MCF 10A (cell line): ENCODE results near the gene PISD. TPM values are rescaled to one million over a fixed set of nuclear protein-coding genes. Genes with fewer than 3 reads are reported as not detected.

Experiments used
- BruUV-seq: library from RNA; stranded (reverse); fragments of 400-500 nt; replicated peaks from 2 replicates; lab custom pipeline; 2021; lab: Mats Ljungman, UMichigan
- CTCF ChIA-PET: fragments of 300-600 bp; sonication (Branson Sonifier 250); formaldehyde crosslinking; extraction: SDS; loops from one replicate; lab custom pipeline; 2021; ENCODE audit warnings: antibody characterized with exemption, inconsistent platforms; lab: Yijun Ruan, JAX
- POLR2A ChIA-PET: fragments of 300-600, 350-650 bp; sonication (Branson Sonifier 250); formaldehyde crosslinking; extraction: SDS; loops from one replicate; lab custom pipeline; 2020; ENCODE audit warnings: antibody characterized with exemption, inconsistent platforms; lab: Yijun Ruan, JAX
- DNase-seq: peaks from one replicate; pipeline ENCODE4 v3.0.0-alpha.2; 2018; ENCODE audit not compliant: unreplicated experiment
- H3K27ac Mint-ChIP-seq: one replicate; pipeline ENCODE4 v1.8.0; 2022; ENCODE audit warnings: mild to moderate bottlenecking, low read depth, mixed read lengths; ENCODE audit not compliant: unreplicated experiment
- H3K27me3 Mint-ChIP-seq: one replicate; pipeline ENCODE4 v1.8.0; 2022; ENCODE audit warnings: mixed read lengths; ENCODE audit not compliant: insufficient read depth, unreplicated experiment
- H3K36me3 Mint-ChIP-seq: one replicate; pipeline ENCODE4 v1.8.0; 2022; ENCODE audit warnings: mild to moderate bottlenecking, moderate library complexity, mixed read lengths; ENCODE audit not compliant: insufficient read depth, unreplicated experiment
- H3K4me1 Mint-ChIP-seq: one replicate; pipeline ENCODE4 v1.8.0; 2022; ENCODE audit warnings: mixed read lengths; ENCODE audit not compliant: insufficient read depth, unreplicated experiment
- H3K4me3 Mint-ChIP-seq: one replicate; pipeline ENCODE4 v1.8.0; 2022; ENCODE audit warnings: mild to moderate bottlenecking, moderate library complexity, mixed read lengths; ENCODE audit not compliant: unreplicated experiment
- H3K9me3 Mint-ChIP-seq: one replicate; pipeline ENCODE4 v1.8.0; 2022; ENCODE audit warnings: mixed read lengths; ENCODE audit not compliant: unreplicated experiment
- CTCF ChIP-seq: fragments of 200-600 bp; IDR thresholded peaks from one replicate; pipeline ENCODE4 v1.8.0; 2022; ENCODE audit warnings: antibody characterized with exemption, mild to moderate bottlenecking; ENCODE audit not compliant: unreplicated experiment
- intact Hi-C: fragments of 100-400 bp; cut with micrococcal nuclease; formaldehyde crosslinking; loops from 2 replicates; pipeline ENCODE4 v1.14.1; 2022
- total RNA-seq: library from RNA; stranded (reverse); gene quantifications from 2 replicates; pipeline ENCODE4 v1.2.3, GENCODE V29; 2022

Gene PISD
- total RNA-seq, 1 experiment from 2014 or later, result 48.2 TPM

- Mint-ChIP-seq H3K4me3 (no peak overlapping the region), H3K4me1 (peaks cover 6% of the 10 kb centered on the region), H3K36me3 (peaks cover 15% of the 10 kb centered on the region), H3K9me3 (no peaks in the 10 kb centered on the region), H3K27me3 (no peaks in the 10 kb centered on the region), H3K27ac (no peak overlapping the region)
- no peak for DNase-seq
- TF ChIP-seq CTCF, result no peak
- intact Hi-C loops, result no loop called here
- ChIA-PET POLR2A (interaction anchor here (0.6 to 1.7 kb wide), 3 partner anchors 12 to 87 kb away, joined by 3 to 4 read pairs (median 3); no protein-coding TSS in a partner anchor), CTCF (interaction anchor here (1.1 to 1.3 kb wide), 2 partner anchors 43 to 47 kb away, joined by 5 read pairs; no protein-coding TSS in a partner anchor)
- no TSS peak for BruUV-seq
Observed at GRCh38 chr22:31604137-31604705, 57.8 kb downstream of the PISD start.

GRCh38 chr22:31603574-31603973, 58.4 kb downstream of the PISD start:
- CTCF ChIA-PET, result interaction anchor here (1.1 to 1.3 kb wide), 2 partner anchors 43 to 47 kb away, joined by 5 read pairs; no protein-coding TSS in a partner anchor
- peaks cover 15% of the 10 kb centered on the region for H3K36me3 Mint-ChIP-seq
- POLR2A ChIA-PET, result interaction anchor here (0.6 to 1.7 kb wide), 4 partner anchors 13 to 87 kb away, joined by 3 to 4 read pairs (median 3); no protein-coding TSS in a partner anchor
- no peak overlapping the region for H3K27ac Mint-ChIP-seq
- BruUV-seq, result no TSS peak
- DNase-seq, result no peak
- H3K27me3 Mint-ChIP-seq, result no peaks in the 10 kb centered on the region
- no peak overlapping the region for H3K4me3 Mint-ChIP-seq
- H3K9me3 Mint-ChIP-seq, result no peaks in the 10 kb centered on the region
- TF ChIP-seq CTCF, result no peak
- intact Hi-C loops, result no loop called here
- peaks cover 6% of the 10 kb centered on the region for H3K4me1 Mint-ChIP-seq

- H3K4me1 Mint-ChIP-seq, result peaks cover 6% of the 10 kb centered on the region
- intact Hi-C loops, result no loop called here
- POLR2A ChIA-PET, result interaction anchor here (0.6 to 1.7 kb wide), 2 partner anchors 14 to 15 kb away, joined by 3 read pairs; no protein-coding TSS in a partner anchor
- H3K9me3 Mint-ChIP-seq, result no peaks in the 10 kb centered on the region
- no peak for TF ChIP-seq CTCF
- no peak for DNase-seq
- BruUV-seq, result no TSS peak
- CTCF ChIA-PET, result interaction anchor here (1.1 to 1.3 kb wide), 2 partner anchors 42 to 46 kb away, joined by 5 read pairs; no protein-coding TSS in a partner anchor
- H3K27me3 Mint-ChIP-seq, result no peaks in the 10 kb centered on the region
- H3K4me3 Mint-ChIP-seq, result no peak overlapping the region
- peaks cover 15% of the 10 kb centered on the region for H3K36me3 Mint-ChIP-seq
- H3K27ac Mint-ChIP-seq, result no peak overlapping the region
Observed at GRCh38 chr22:31603081-31603525, 58.9 kb downstream of the PISD start.

GRCh38 chr22:31602259-31602952, 59.6 kb downstream of the PISD start:
- Mint-ChIP-seq H3K27me3 (no peaks in the 10 kb centered on the region), H3K27ac (no peak overlapping the region), H3K4me1 (peaks cover 6% of the 10 kb centered on the region), H3K4me3 (no peak overlapping the region), H3K36me3 (peaks cover 15% of the 10 kb centered on the region), H3K9me3 (no peaks in the 10 kb centered on the region)
- intact Hi-C loops, result no loop called here
- DNase-seq, result peak; percentile 51
- BruUV-seq, result no TSS peak
- ChIA-PET CTCF (interaction anchor here (0.6 kb wide), 1 partner anchor 17 kb away, joined by 3 read pairs; no protein-coding TSS in a partner anchor), POLR2A (interaction anchor here (0.7 to 1.7 kb wide), 2 partner anchors 16 to 406 kb away, joined by 3 read pairs; no protein-coding TSS in a partner anchor)
- TF ChIP-seq CTCF, result no peak
